Epithelial cell of esophagus (primary cell): ENCODE results near the gene ITIH3.

ENCODE experiments used
- DNase-seq: peaks from one replicate; pipeline ENCODE4 v3.0.0; 2010; ENCODE audit warnings: low read depth
- H3K4me3 ChIP-seq: 2 replicates; pipeline ENCODE4 v1.5.1; 2011; ENCODE audit warnings: mild to moderate bottlenecking, low read length, control low read depth
- TF ChIP-seq, protein P1 (sequence below): IDR thresholded peaks from 2 replicates; pipeline ENCODE4 v1.5.1; 2011; ENCODE audit warnings: low read depth, mild to moderate bottlenecking, low read length, control low read depth, inconsistent platforms; ENCODE audit not compliant: insufficient read depth; ENCODE audit errors: missing control alignments

Gene ITIH3

DNA sequence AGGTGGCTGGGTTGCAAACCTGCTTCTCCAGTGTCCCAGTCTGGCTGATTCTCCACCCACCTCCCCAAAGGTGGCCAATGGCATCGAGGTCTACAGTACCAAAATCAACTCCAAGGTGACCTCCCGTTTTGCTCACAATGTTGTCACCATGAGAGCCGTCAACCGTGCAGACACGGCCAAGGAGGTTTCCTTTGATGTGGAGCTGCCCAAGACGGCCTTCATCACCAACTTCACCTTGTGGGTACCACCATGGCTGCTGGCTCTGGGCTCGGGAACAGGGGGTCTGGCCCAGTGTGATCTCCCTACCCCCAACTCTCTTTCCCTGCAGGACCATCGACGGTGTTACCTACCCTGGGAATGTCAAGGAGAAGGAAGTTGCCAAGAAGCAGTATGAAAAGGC lies 1.8 kb downstream of the ITIH3 start:
- H3K4me3 ChIP-seq, result no peak overlapping the region
- DNase-seq, result no peak

DNA sequence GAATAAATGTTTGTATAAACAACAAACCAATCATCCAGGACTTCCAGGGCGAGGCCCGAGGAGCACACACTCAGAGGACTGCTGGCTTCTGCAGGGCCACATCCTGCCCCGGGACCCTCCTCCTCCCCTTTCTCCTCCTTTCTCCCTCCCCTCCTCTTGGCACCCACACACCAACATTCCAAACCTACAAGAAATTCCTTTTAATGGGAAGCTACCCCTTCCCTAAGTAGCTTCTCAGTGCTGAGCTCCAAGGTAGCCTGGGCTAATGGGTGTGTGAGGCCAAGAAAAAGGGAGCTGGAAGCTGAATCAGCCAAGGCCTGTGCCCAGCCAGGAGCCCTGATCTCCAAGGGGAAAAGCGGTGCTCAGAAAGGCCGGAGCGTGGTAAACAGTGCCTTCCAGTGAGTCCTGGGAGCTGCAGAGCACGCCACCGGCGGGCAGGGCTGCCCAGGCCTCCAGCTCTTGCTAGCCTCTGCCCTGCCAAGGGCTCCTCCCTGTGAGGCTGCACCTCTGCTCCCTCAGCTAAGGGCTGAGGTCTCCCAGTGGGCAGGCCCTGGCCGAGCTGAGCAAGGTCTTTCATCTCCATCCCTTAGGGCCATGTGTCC lies 3.9 kb downstream of the ITIH3 start:
- TF ChIP-seq, protein P1, sequence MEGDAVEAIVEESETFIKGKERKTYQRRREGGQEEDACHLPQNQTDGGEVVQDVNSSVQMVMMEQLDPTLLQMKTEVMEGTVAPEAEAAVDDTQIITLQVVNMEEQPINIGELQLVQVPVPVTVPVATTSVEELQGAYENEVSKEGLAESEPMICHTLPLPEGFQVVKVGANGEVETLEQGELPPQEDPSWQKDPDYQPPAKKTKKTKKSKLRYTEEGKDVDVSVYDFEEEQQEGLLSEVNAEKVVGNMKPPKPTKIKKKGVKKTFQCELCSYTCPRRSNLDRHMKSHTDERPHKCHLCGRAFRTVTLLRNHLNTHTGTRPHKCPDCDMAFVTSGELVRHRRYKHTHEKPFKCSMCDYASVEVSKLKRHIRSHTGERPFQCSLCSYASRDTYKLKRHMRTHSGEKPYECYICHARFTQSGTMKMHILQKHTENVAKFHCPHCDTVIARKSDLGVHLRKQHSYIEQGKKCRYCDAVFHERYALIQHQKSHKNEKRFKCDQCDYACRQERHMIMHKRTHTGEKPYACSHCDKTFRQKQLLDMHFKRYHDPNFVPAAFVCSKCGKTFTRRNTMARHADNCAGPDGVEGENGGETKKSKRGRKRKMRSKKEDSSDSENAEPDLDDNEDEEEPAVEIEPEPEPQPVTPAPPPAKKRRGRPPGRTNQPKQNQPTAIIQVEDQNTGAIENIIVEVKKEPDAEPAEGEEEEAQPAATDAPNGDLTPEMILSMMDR, result no peak
- DNase-seq, result no peak
- H3K4me3 ChIP-seq, result no peak overlapping the region

More for the DNA sequence above, 1.8 kb downstream of the ITIH3 start:
- TF ChIP-seq, protein P1, result no peak

DNA sequence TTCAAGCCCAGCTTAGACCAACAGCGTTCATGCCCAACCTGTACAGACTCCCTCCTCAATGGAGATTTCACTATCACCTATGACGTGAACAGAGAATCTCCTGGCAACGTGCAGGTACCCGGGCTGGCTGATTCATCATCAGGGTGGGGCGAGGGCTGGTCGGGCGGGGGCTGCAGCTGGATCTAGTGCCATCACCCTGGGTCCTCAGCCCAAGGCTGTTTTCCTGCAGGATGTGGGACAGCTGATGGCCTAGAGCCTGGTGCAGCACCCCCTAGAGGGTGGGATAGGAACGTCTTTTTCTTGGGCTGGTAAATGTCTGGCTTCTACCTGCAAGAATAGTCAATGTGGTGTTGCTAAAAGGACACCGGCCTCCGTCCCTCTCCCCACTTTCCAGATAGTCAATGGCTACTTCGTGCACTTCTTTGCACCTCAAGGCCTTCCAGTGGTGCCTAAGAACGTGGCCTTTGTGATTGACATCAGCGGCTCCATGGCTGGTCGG lies 4.4 kb downstream of the ITIH3 start:
- no peak overlapping the region for H3K4me3 ChIP-seq
- peak; percentile 79 for DNase-seq
- TF ChIP-seq, protein P1, result peak; percentile 57

- DNase-seq, result no peak
- TF ChIP-seq, protein P1, result no peak
Measured at GRCh38 chr3:52800079-52800478, 5.5 kb downstream of the ITIH3 start.

DNA sequence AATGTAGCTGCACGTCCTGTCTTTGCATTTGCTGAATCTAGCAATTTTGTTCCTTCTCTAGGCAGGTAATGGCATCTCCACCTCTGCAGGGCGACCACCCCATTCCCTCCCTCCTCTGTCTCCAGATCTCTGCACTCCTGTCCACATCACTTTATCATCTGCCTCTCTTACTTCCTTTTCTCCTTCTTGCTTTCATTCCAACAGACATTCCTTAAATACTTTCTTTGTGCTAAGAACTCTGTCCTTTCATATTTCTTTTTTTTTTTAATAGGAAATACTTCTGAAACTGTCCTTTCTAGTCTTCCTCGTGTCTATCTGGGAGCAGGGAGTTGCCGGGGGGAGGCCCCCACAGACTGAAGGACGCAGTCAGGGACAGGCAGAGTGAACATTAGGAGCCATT lies 7.2 kb downstream of the ITIH3 start:
- no peak for DNase-seq
- TF ChIP-seq, protein P1, result no peak
- H3K4me3 ChIP-seq, result no peak overlapping the region

More at GRCh38 chr3:52800079-52800478, 5.5 kb downstream of the ITIH3 start:
- no peak overlapping the region for H3K4me3 ChIP-seq

DNA sequence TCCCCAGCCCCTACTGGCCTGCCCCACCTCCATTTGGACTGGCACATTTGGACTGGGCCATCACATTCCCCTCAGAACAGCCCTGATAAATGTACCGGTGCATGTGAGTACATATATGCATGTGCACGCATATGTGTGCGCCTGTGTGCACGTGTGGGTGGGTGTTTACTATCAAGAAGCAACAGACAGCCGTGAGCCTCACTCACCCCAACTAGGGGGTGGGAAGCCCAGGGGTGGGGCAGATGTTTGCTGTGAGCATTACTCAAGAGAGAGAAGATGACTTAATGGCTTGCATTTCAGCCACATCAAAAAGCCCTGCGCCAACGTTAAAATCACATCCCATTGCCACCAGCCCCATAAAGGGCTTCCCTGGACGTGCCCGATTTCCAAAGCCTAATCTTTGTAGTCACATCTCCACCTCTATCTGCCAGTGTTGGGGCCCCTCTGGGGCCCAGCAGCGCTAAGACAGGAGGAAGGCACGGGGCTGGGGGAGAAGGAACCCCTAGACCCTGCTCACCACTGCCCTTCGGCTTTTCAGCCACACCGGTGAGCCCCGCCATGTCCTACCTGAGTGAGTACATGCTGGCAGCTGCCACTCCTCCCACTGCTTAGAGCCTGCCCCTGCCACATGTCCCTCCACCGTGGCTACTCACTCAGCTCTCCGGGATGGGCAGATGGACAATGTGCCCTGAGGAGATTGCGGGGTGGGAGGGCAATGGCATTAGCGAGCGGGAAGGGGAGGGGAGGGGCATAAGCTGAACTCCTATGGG lies 10.9 kb downstream of the ITIH3 start:
- no peak for DNase-seq
- H3K4me3 ChIP-seq, result no peak overlapping the region
- TF ChIP-seq, protein P1, result no peak
